Measurements from ENCODE around the gene VWF. TPM values are rescaled to one million over a fixed set of nuclear protein-coding genes. Genes with fewer than 3 reads are reported as not detected.
A peak's percentile ranks its signal among the peaks of the same experiment; 100 is the strongest.

VWF gene
- total and polyA plus RNA-seq, 5 donors: 144 to 388 (median 242) TPM

DNA sequence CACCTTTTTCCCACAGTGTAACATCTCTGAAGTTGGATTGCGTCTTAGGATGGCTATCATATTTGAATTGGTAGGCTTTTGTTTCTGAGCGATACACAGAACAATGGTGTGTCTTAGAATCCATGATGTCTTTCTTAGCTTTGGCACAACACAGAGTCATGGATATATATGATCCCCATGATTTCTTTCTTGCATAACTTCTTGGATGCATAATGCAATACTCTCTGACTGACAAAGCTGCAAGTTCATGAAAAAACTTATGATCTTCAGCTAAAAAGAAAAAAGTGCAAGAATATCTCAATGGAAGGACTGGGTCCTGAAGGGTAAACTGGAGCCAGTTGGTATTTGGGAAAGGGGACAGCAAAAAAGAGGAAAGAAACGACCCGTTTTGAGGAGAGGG is 48.1 kb downstream of the VWF start:
- DNase-seq: no peak
- H3K4me3 ChIP-seq (ENCODE audit: low read length): no peak overlapping the region
- no peaks in the 10 kb centered on the region for H3K9me3 ChIP-seq (ENCODE audit: control insufficient read depth, low read length)
- H3K27ac ChIP-seq (ENCODE audit: low read length): no peak overlapping the region
- intact Hi-C loops (cut with DNase I): no loop called here
- ATAC-seq: no peak
- no peaks in the 10 kb centered on the region for H3K27me3 ChIP-seq (ENCODE audit: control insufficient read depth, insufficient read depth)
- 75% methylated on average over 4 of the region's 4 CpGs for WGBS
- peaks cover 11% of the 10 kb centered on the region for H3K4me1 ChIP-seq (ENCODE audit: control insufficient read depth, insufficient read depth, low read length)

- peak; percentile 63 to 70 for ATAC-seq
- H3K4me3 ChIP-seq (ENCODE audit: low read length): peak overlapping the region; percentile 26
- peaks cover 11% of the 10 kb centered on the region for H3K4me1 ChIP-seq (ENCODE audit: control insufficient read depth, insufficient read depth, low read length)
- DNase-seq: peak; percentile 70 to 73 (median 71)
- H3K27me3 ChIP-seq (ENCODE audit: control insufficient read depth, insufficient read depth): no peaks in the 10 kb centered on the region
- peak overlapping the region; percentile 45 for H3K27ac ChIP-seq (ENCODE audit: low read length)
- WGBS: 27% methylated on average over 31 of the region's 31 CpGs
- intact Hi-C loops (cut with DNase I): loop anchor here in 1 of 4 donors (5.0 kb wide), 1 partner anchor 107 kb away; no protein-coding TSS in a partner anchor
- no peaks in the 10 kb centered on the region for H3K9me3 ChIP-seq (ENCODE audit: control insufficient read depth, low read length)
These were observed 49.4 kb downstream of the VWF start for GRCh38 chr12:6074979-6075585.

DNA sequence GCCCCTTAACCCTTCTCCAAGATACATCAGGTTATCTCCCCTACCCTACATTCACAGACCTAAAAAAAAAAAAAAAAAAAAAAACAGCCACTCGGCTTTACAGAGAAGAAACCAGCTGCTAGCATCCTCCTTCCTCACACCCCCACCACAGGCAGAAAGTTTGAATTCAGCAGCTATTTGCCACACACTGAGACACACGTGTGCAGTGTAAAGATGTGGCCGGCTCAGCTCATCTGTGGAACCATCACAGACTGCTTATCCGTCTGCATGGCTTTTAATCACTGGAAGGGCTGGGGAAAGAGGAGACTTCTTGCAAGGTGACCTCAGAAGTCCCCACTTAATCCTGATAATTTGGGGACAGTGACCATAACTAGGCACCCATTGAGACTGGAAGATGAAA is 50.0 kb downstream of the VWF start:
- Histone ChIP-seq H3K4me3 (ENCODE audit: low read length) (no peak overlapping the region), H3K27ac (ENCODE audit: low read length) (peak overlapping the region; percentile 45), H3K9me3 (ENCODE audit: control insufficient read depth, low read length) (no peaks in the 10 kb centered on the region), H3K27me3 (ENCODE audit: control insufficient read depth, insufficient read depth) (no peaks in the 10 kb centered on the region), H3K4me1 (ENCODE audit: control insufficient read depth, insufficient read depth, low read length) (peaks cover 11% of the 10 kb centered on the region)
- DNase-seq (peak in 1 of 3 donors; percentile 6), ATAC-seq (no peak)
- intact Hi-C loops (cut with DNase I): loop anchor here in 1 of 4 donors (5.0 kb wide), 1 partner anchor 108 kb away; no protein-coding TSS in a partner anchor
- 38% methylated on average over 4 of the region's 4 CpGs for WGBS

DNA sequence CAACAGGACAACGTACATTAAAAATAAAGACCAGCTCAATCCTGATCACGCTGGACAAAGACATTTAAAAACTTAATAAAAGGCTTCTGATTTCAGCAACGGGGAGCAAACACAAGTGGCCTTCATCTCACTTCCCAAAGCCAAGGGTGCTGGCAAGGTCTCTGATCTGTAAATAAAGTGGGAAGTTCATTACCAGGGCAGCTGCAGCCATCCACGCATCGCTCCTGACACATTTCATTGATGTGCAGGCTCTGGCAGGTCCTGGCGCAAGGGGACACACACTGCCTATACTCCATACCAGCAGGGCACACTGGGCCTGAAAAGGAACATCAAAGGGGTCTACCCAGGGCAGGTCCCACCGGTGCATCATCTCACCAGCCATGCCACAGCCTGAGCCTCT is 51.0 kb downstream of the VWF start:
- Histone ChIP-seq H3K27ac (ENCODE audit: low read length) (no peak overlapping the region), H3K27me3 (ENCODE audit: control insufficient read depth, insufficient read depth) (no peaks in the 10 kb centered on the region), H3K4me3 (ENCODE audit: low read length) (no peak overlapping the region), H3K4me1 (ENCODE audit: control insufficient read depth, insufficient read depth, low read length) (peaks cover 9% of the 10 kb centered on the region), H3K9me3 (ENCODE audit: control insufficient read depth, low read length) (no peaks in the 10 kb centered on the region)
- DNase-seq: peak in 1 of 3 donors; percentile 19
- 75% methylated on average over 7 of the region's 7 CpGs for WGBS
- ATAC-seq: no peak
- intact Hi-C loops (cut with DNase I): loop anchor here in 1 of 4 donors (5.0 kb wide), 1 partner anchor 109 kb away; no protein-coding TSS in a partner anchor

DNA sequence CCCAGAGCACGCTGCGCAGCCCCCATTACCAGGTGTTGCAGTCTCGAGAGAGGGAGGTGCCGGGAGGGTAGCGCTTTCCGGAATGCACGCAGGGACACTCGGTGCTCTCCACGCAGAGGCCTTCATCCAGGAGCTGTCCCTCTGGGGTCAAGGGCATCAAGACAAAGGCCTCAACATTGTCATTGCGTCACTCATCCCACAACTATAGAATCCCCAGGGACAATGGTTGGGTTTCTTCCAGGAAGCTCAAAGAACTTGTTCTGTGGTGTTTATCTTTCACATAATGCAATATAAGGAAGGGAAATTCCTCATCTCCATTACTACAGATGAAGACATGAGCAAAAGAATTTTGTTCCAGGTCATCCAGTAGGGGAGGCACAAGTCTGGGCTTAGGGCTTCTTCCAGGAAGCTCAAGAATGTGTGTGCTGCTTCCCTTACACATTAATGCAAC is 52.1 kb downstream of the VWF start:
- no peaks in the 10 kb centered on the region for H3K9me3 ChIP-seq (ENCODE audit: control insufficient read depth, low read length)
- no peak overlapping the region for H3K4me3 ChIP-seq (ENCODE audit: low read length)
- peak overlapping the region; percentile 39 for H3K27ac ChIP-seq (ENCODE audit: low read length)
- peaks cover 9% of the 10 kb centered on the region for H3K4me1 ChIP-seq (ENCODE audit: control insufficient read depth, insufficient read depth, low read length)
- ATAC-seq (peak; percentile 6 to 25), DNase-seq (peak in 1 of 3 donors; percentile 47)
- 64% methylated on average over 10 of the region's 10 CpGs for WGBS
- intact Hi-C loops (cut with DNase I): loop anchor here in 1 of 4 donors (5.0 kb wide), 1 partner anchor 110 kb away; no protein-coding TSS in a partner anchor
- H3K27me3 ChIP-seq (ENCODE audit: control insufficient read depth, insufficient read depth): no peaks in the 10 kb centered on the region

- H3K4me1 ChIP-seq (ENCODE audit: control insufficient read depth, insufficient read depth, low read length): peaks cover 7% of the 10 kb centered on the region
- H3K9me3 ChIP-seq (ENCODE audit: control insufficient read depth, low read length): no peaks in the 10 kb centered on the region
- DNase-seq: peak in 1 of 3 donors; percentile 25
- no peak for ATAC-seq
- no peak overlapping the region for H3K4me3 ChIP-seq (ENCODE audit: low read length)
- 89% methylated on average over 4 of the region's 4 CpGs for WGBS
- no peaks in the 10 kb centered on the region for H3K27me3 ChIP-seq (ENCODE audit: control insufficient read depth, insufficient read depth)
- intact Hi-C loops (cut with DNase I): loop anchor here in 1 of 4 donors (5.0 kb wide), 1 partner anchor 111 kb away; no protein-coding TSS in a partner anchor
- H3K27ac ChIP-seq (ENCODE audit: low read length): peak overlapping the region; percentile 39
These were observed 52.9 kb downstream of the VWF start for GRCh38 chr12:6071589-6071988.

DNA sequence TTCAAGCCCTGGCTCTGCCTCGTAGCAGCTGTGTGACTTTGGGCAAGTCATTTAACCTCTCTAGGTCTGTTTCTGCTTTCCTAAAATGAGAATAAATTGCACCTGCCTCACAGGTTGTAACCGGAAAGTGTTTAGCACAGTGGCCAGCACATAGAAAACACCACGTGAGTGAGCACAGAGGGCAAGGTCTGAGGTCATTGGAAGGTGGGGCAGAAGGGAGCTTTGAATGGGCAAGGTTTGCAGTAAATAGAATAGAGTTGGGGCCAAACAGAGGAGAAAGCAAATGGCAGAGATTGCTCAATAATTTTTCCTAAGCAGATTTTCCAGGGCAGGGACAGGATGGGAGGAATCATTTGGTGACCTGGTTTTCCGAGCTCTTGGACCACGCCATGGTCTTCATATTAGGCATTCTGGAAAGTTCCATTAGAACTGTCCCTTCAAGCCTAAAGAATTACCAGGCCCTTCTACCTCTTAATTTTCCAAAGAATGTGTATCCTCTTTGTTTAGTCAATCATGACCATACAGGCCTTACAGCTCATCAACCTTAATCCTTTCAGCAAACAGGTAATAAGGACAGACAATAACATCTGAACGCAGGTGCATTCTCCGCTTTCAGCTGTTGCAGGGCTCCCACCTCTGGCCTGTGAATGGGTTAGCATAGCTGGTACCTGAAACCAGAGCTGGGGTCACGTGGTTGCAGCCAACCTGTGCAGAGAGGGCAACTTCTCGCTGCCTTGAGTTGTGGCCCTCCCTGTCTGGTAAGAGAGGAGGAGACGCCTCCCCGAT is 53.8 kb downstream of the VWF start:
- Histone ChIP-seq H3K27me3 (ENCODE audit: control insufficient read depth, insufficient read depth) (no peaks in the 10 kb centered on the region), H3K27ac (ENCODE audit: low read length) (peak overlapping the region; percentile 6), H3K9me3 (ENCODE audit: control insufficient read depth, low read length) (no peaks in the 10 kb centered on the region), H3K4me1 (ENCODE audit: control insufficient read depth, insufficient read depth, low read length) (peaks cover 7% of the 10 kb centered on the region), H3K4me3 (ENCODE audit: low read length) (no peak overlapping the region)
- peak in 1 of 2 donors; percentile 23 for ATAC-seq
- 87% methylated on average over 11 of the region's 11 CpGs for WGBS
- DNase-seq: peak in 1 of 3 donors; percentile 27
- intact Hi-C loops (cut with DNase I): loop anchor here in 1 of 4 donors (5.0 kb wide), 1 partner anchor 112 kb away; no protein-coding TSS in a partner anchor

DNA sequence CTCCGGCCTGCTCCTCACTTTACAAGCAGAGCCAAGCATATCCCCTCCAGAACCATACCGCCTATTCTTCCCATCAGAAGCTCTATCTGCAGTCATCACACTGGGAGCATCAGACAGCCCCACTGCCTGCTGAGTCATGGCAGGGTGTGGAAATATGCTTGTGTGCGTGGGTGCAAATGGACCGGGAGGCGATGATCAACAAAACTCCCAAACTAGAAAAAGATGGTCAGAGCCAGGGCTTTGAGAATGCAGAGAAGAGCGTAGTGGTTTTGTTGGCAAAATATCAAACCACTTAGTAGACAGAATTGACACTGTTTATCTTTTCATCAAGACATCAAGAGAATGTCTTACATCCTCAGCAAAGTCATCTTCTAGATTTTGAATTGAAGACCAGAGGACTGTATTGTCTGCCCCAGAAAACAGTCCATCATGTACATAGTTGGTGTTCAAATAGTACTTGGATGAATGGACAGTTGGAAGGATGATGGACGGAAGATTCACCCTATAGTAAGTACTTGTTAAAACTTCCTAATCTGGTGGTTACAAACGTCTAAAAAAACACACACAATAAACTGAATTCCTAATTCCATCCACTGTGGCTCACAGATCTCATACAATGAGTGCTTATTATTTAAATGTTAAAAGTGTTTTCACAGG is 54.9 kb downstream of the VWF start:
- DNase-seq: peak in 1 of 3 donors; percentile 17
- Histone ChIP-seq H3K27me3 (ENCODE audit: control insufficient read depth, insufficient read depth) (no peaks in the 10 kb centered on the region), H3K4me1 (ENCODE audit: control insufficient read depth, insufficient read depth, low read length) (no peaks in the 10 kb centered on the region), H3K9me3 (ENCODE audit: control insufficient read depth, low read length) (no peaks in the 10 kb centered on the region), H3K4me3 (ENCODE audit: low read length) (no peak overlapping the region), H3K27ac (ENCODE audit: low read length) (peak overlapping the region; percentile 27)
- ATAC-seq: no peak
- intact Hi-C loops (cut with DNase I): loop anchor here (5.0 to 10.0 kb wide), 4 partner anchors 113 to 218 kb away; no protein-coding TSS in a partner anchor
- 58% methylated on average over 8 of the region's 8 CpGs for WGBS

- Histone ChIP-seq H3K27me3 (ENCODE audit: control insufficient read depth, insufficient read depth) (no peaks in the 10 kb centered on the region), H3K4me1 (ENCODE audit: control insufficient read depth, insufficient read depth, low read length) (no peaks in the 10 kb centered on the region), H3K27ac (ENCODE audit: low read length) (no peak overlapping the region), H3K9me3 (ENCODE audit: control insufficient read depth, low read length) (no peaks in the 10 kb centered on the region), H3K4me3 (ENCODE audit: low read length) (no peak overlapping the region)
- ATAC-seq: no peak
- DNase-seq: peak in 1 of 3 donors; percentile 11
- intact Hi-C loops (cut with DNase I): loop anchor here in 3 of 4 donors (5.0 to 10.0 kb wide), 3 partner anchors 117 to 219 kb away; no protein-coding TSS in a partner anchor
- WGBS: 82% methylated on average over 9 of the region's 9 CpGs
These were observed 56.2 kb downstream of the VWF start for GRCh38 chr12:6068227-6068626.

- intact Hi-C loops (cut with DNase I): loop anchor here in 3 of 4 donors (5.0 to 10.0 kb wide), 3 partner anchors 117 to 220 kb away; no protein-coding TSS in a partner anchor
- DNase-seq: peak; percentile 76 to 84 (median 79)
- no peaks in the 10 kb centered on the region for H3K4me1 ChIP-seq (ENCODE audit: control insufficient read depth, insufficient read depth, low read length)
- whole genome bisulfite sequencing: 59% methylated on average over 16 of the region's 16 CpGs
- H3K27ac ChIP-seq (ENCODE audit: low read length): no peak overlapping the region
- no peaks in the 10 kb centered on the region for H3K9me3 ChIP-seq (ENCODE audit: control insufficient read depth, low read length)
- no peak overlapping the region for H3K4me3 ChIP-seq (ENCODE audit: low read length)
- peak; percentile 72 to 80 for ATAC-seq
- H3K27me3 ChIP-seq (ENCODE audit: control insufficient read depth, insufficient read depth): no peaks in the 10 kb centered on the region
These were observed 57.1 kb downstream of the VWF start for GRCh38 chr12:6067152-6067916.

Measured in right cardiac atrium (tissue), 5 donors.